GM21529 (cell line): Measurements from ENCODE around the gene HINFP.
"Not testable (repeated sequence)": the region's sequence is repeated elsewhere in the genome, so short reads cannot be mapped to it uniquely, and the experiment has no call there.

ENCODE experiments used
- ATAC-seq: cut with Tn5 transposase; IDR thresholded peaks from one replicate; pipeline ENCODE4 v1.9.1; 2021; ENCODE audit not compliant: unreplicated experiment

Gene HINFP

GRCh38 chr11:119099711-119100110 is 21.7 kb upstream of the HINFP start:
- ATAC-seq = no peak

- ATAC-seq = no peak
Measured at GRCh38 chr11:119100246-119100970, 21.0 kb upstream of the HINFP start.

GRCh38 chr11:119100994-119101758 is 20.2 kb upstream of the HINFP start:
- ATAC-seq = peak; percentile 11

GRCh38 chr11:119101759-119102423 is 19.5 kb upstream of the HINFP start, which contains the start of gene DPAGT1:
DPAGT1 (minus strand) TSS chr11:119101853; CDS start chr11:119101655, 198 bp downstream.
- ATAC-seq = peak; percentile 75

GRCh38 chr11:119103161-119103664 is 18.2 kb upstream of the HINFP start:
- not testable (repeated sequence) for ATAC-seq

- no peak for ATAC-seq
Measured at GRCh38 chr11:119103793-119104192, 17.6 kb upstream of the HINFP start.

GRCh38 chr11:119106564-119107537 is 14.5 kb upstream of the HINFP start, which contains the start of gene C2CD2L:
C2CD2L (plus strand) TSS chr11:119107344; CDS start chr11:119107742, 398 bp downstream.
- ATAC-seq = peak; percentile 77

- ATAC-seq = peak; percentile 30
Measured at GRCh38 chr11:119107538-119108145, 13.7 kb upstream of the HINFP start.

GRCh38 chr11:119108146-119108856 is 13.1 kb upstream of the HINFP start:
- no peak for ATAC-seq

- no peak for ATAC-seq
Measured at GRCh38 chr11:119108857-119109221, 12.5 kb upstream of the HINFP start.

GRCh38 chr11:119109843-119110242 is 11.5 kb upstream of the HINFP start:
- ATAC-seq = no peak

GRCh38 chr11:119110439-119110838 is 10.9 kb upstream of the HINFP start:
- ATAC-seq = no peak

GRCh38 chr11:119111361-119111925 is 9.9 kb upstream of the HINFP start:
- no peak for ATAC-seq

- no peak for ATAC-seq
Measured at GRCh38 chr11:119112314-119113020, 8.9 kb upstream of the HINFP start.

- no peak for ATAC-seq
Measured at GRCh38 chr11:119113716-119114115, 7.7 kb upstream of the HINFP start.

- no peak for ATAC-seq
Measured at GRCh38 chr11:119114351-119114750, 7.0 kb upstream of the HINFP start.

GRCh38 chr11:119115484-119116234 is 5.7 kb upstream of the HINFP start:
- no peak for ATAC-seq

- no peak for ATAC-seq
Measured at GRCh38 chr11:119116235-119116594, 5.2 kb upstream of the HINFP start.
